SK-N-SH (cell line): ENCODE data around the gene ZNF620. TPM values are rescaled to one million over a fixed set of nuclear protein-coding genes. Genes with fewer than 3 reads are reported as not detected.

ENCODE experiments used
- CTCF ChIA-PET: fragments of 300-600, 350-600 bp; formaldehyde crosslinking; extraction: SDS; loops from one replicate; lab custom pipeline; 2021; lab: Yijun Ruan, JAX
- POLR2A ChIA-PET: fragments of 350-600 bp; sonication (Branson Sonifier 250); formaldehyde crosslinking; extraction: SDS; loops from one replicate; lab custom pipeline; 2020; ENCODE audit warnings: antibody characterized with exemption, inconsistent platforms; lab: Yijun Ruan, JAX
- DNase-seq: peaks from one replicate; pipeline ENCODE4 v3.0.0; 2012
- H2AFZ ChIP-seq: fragments of 200-600 bp; sonication (generic); 2 replicates; pipeline ENCODE4 v1.8.1; 2016; ENCODE audit warnings: antibody characterized with exemption, mild to moderate bottlenecking, low read depth
- H3F3A ChIP-seq: fragments of 200-600 bp; sonication (generic); replicated peaks from 2 replicates; pipeline ENCODE3; 2016; ENCODE audit warnings: antibody characterized with exemption, mild to moderate bottlenecking; ENCODE audit not compliant: insufficient read depth
- H3K27ac ChIP-seq, 2 experiments: fragments of 200-500 bp in 1 of 2; fragments of 200-600 bp in 1 of 2; sonication (Bioruptor generic) in 1 of 2; sonication (generic), shearing (Covaris generic) in 1 of 2; 2 replicates each; pipeline versions ENCODE4 v1.5.1 to v1.6.1; 2014 to 2016; ENCODE audit warnings: low read depth in 2 of 2, inconsistent platforms in 1 of 2, low read length in 1 of 2, mild to moderate bottlenecking in 1 of 2, mixed read lengths in 1 of 2
- H3K27me3 ChIP-seq: fragments of 200-600 bp; sonication (generic), shearing (Covaris generic); 2 replicates; pipeline ENCODE4 v1.6.1; 2016; ENCODE audit warnings: mixed run types; ENCODE audit not compliant: insufficient read depth
- H3K36me3 ChIP-seq, 2 experiments: fragments of 200-500 bp in 1 of 2; fragments of 200-600 bp in 1 of 2; sonication (Bioruptor generic) in 1 of 2; sonication (generic) in 1 of 2; replicated peaks in 1 of 2; 2 replicates each; pipeline versions ENCODE3 to v1.5.1; 2014 to 2016; ENCODE audit warnings: low read length in 1 of 2, mild to moderate bottlenecking in 1 of 2; ENCODE audit not compliant: insufficient read depth in 2 of 2, control insufficient read depth in 1 of 2
- H3K4me1 ChIP-seq, 2 experiments: fragments of 200-500 bp in 1 of 2; fragments of 200-600 bp in 1 of 2; sonication (Bioruptor generic) in 1 of 2; sonication (generic), shearing (Covaris generic) in 1 of 2; 2 replicates each; pipeline versions ENCODE4 v1.5.1 to v1.6.1; 2014 to 2016; ENCODE audit warnings: low read depth in 1 of 2, low read length in 1 of 2, mixed run types in 1 of 2; ENCODE audit not compliant: insufficient read depth in 2 of 2, control insufficient read depth in 1 of 2
- H3K4me2 ChIP-seq: fragments of 200-600 bp; sonication (generic), shearing (Covaris generic); 2 replicates; pipeline ENCODE4 v1.6.1; 2017; ENCODE audit warnings: mixed run types
- H3K4me3 ChIP-seq, 2 experiments: fragments of 200-500 bp in 1 of 2; fragments of 200-600 bp in 1 of 2; sonication (Bioruptor generic) in 1 of 2; sonication (generic), shearing (Covaris generic) in 1 of 2; 2 replicates each; pipeline versions ENCODE4 v1.5.1 to v1.8.1; 2014 to 2016; ENCODE audit warnings: low read depth in 2 of 2, inconsistent platforms in 1 of 2, low read length in 1 of 2, mild to moderate bottlenecking in 1 of 2, mixed read lengths in 1 of 2, moderate library complexity in 1 of 2
- H3K79me2 ChIP-seq: fragments of 200-600 bp; sonication (generic); 2 replicates; pipeline ENCODE4 v1.8.1; 2017; ENCODE audit warnings: mild to moderate bottlenecking; ENCODE audit not compliant: insufficient read depth
- H3K9ac ChIP-seq: fragments of 200-600 bp; sonication (generic); 2 replicates; pipeline ENCODE4 v1.6.1; 2017; ENCODE audit warnings: mixed run types
- H3K9me2 ChIP-seq: fragments of 200-600 bp; sonication (generic); 2 replicates; pipeline ENCODE4 v1.6.1; 2017; ENCODE audit warnings: mixed run types
- H3K9me3 ChIP-seq: fragments of 200-600 bp; sonication (generic); 2 replicates; pipeline ENCODE4 v1.6.1; 2017; ENCODE audit warnings: mixed run types, mild to moderate bottlenecking, moderate library complexity
- H4K20me1 ChIP-seq: fragments of 200-600 bp; sonication (generic); 2 replicates; pipeline ENCODE4 v1.6.1; 2017; ENCODE audit warnings: mild to moderate bottlenecking, mixed run types; ENCODE audit not compliant: insufficient read depth
- ELF1 ChIP-seq: IDR thresholded peaks from 2 replicates; pipeline ENCODE4 v1.4.0; 2012
- EP300 ChIP-seq, 2 experiments: IDR thresholded peaks; 2 replicates each; pipeline versions ENCODE4 v1.4.0 to v1.6.1; 2012; ENCODE audit warnings: borderline replicate concordance in 1 of 2, low read depth in 1 of 2, low read length in 1 of 2
- GABPA ChIP-seq: IDR thresholded peaks from 2 replicates; pipeline ENCODE4 v1.4.0; 2012; ENCODE audit warnings: low read depth, mild to moderate bottlenecking
- GATA2 ChIP-seq: sonication (generic); formaldehyde crosslinking; IDR thresholded peaks from 2 replicates; pipeline ENCODE4 v1.5.0; 2020; ENCODE audit warnings: mild to moderate bottlenecking, missing genetic modification reagents
- JUND ChIP-seq: IDR thresholded peaks from 2 replicates; pipeline ENCODE4 v1.4.0; 2012
- MXI1 ChIP-seq: IDR thresholded peaks from 2 replicates; pipeline ENCODE4 v1.6.1; 2012; ENCODE audit warnings: mild to moderate bottlenecking, low read depth, low read length, improper control_type of control experiment
- NFIC ChIP-seq: IDR thresholded peaks from 2 replicates; pipeline ENCODE4 v1.4.0; 2012; ENCODE audit warnings: borderline replicate concordance
- POLR2AphosphoS5 ChIP-seq: IDR thresholded peaks from 2 replicates; pipeline ENCODE4 v1.6.1; 2012; ENCODE audit warnings: low read depth, low read length
- RCOR1 ChIP-seq: fragments of 150-350 bp; IDR thresholded peaks from 2 replicates; pipeline ENCODE4 v1.6.1; 2017; ENCODE audit warnings: antibody characterized with exemption, low read length
- RFX5 ChIP-seq: IDR thresholded peaks from 2 replicates; pipeline ENCODE4 v1.6.1; 2012; ENCODE audit warnings: mild to moderate bottlenecking, improper control_type of control experiment, low read length
- SIN3A ChIP-seq: IDR thresholded peaks from 2 replicates; pipeline ENCODE4 v1.6.1; 2012; ENCODE audit warnings: low read depth, mild to moderate bottlenecking, low read length, moderate library complexity, borderline replicate concordance
- SMC3 ChIP-seq: IDR thresholded peaks from 2 replicates; pipeline ENCODE4 v1.6.1; 2012; ENCODE audit warnings: low read depth, low read length, improper control_type of control experiment
- TAF1 ChIP-seq: IDR thresholded peaks from 2 replicates; pipeline ENCODE4 v1.6.1; 2012; ENCODE audit warnings: low read depth, mild to moderate bottlenecking, low read length, moderate library complexity, borderline replicate concordance
- TCF12 ChIP-seq: IDR thresholded peaks from 2 replicates; pipeline ENCODE4 v1.4.0; 2012
- USF1 ChIP-seq: IDR thresholded peaks from 2 replicates; pipeline ENCODE4 v1.4.0; 2012; ENCODE audit warnings: low read depth, borderline replicate concordance
- WGBS: methylation state at CpG from one replicate; pipeline ENCODE4 v1.1.6; 2017; ENCODE audit warnings: low lambda C conversion rate; 5-methylcytosine and 5-hydroxymethylcytosine counted together
- polyA plus RNA-seq, 3 experiments: library from polyadenylated mRNA; depleted of rRNA; stranded (reverse); fragments of >200 nt; gene quantifications; 2 replicates each; pipeline ENCODE4 v1.2.3, GENCODE V29; 2012
- TF ChIP-seq, protein P1 (sequence below): IDR thresholded peaks from 2 replicates; pipeline ENCODE4 v1.4.0; 2012; ENCODE audit warnings: low read depth
- TF ChIP-seq, protein P2 (sequence below): fragments of 200-600 bp; sonication (generic); IDR thresholded peaks from 2 replicates; pipeline ENCODE4 v1.6.1; 2017; ENCODE audit warnings: antibody characterized with exemption, mild to moderate bottlenecking, moderate library complexity

Gene ZNF620
- polyA plus RNA-seq, 1 of the 3 experiments (the other 2 are of a cell fraction): 2.0 TPM

DNA sequence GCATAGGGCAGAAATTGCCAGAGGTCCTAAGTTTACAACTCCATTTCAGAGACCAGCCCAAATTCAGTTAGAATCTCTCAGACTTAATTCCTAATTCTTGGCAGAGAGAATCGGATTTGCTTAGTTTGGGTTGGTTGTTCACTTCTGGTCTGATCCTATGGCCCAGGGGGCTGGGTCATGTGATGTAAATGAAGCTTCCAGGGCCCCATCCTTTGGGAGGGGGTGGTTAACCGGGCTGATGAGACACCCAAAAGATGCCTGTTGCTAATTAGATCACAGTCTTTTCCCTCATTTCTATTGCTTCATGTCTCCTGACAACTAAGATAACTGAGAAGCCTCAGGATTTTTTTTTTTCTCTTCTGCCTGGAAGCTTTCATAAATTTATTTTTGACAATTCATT lies 11.1 kb upstream of the ZNF620 start:
- no peak overlapping the region for H2AFZ ChIP-seq
- CTCF ChIA-PET: interaction anchor here (0.6 to 2.9 kb wide), 4 partner anchors 10 to 1420 kb away, joined by 3 to 14 read pairs (median 6); partner anchors contain the start of gene ZNF620
- TF ChIP-seq, protein P1, sequence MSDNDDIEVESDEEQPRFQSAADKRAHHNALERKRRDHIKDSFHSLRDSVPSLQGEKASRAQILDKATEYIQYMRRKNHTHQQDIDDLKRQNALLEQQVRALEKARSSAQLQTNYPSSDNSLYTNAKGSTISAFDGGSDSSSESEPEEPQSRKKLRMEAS: no peak
- TF ChIP-seq USF1 (no peak), ELF1 (no peak), SMC3 (no peak), SIN3A (no peak), GABPA (no peak)

GRCh38 chr3:40497288-40497687 lies 8.6 kb upstream of the ZNF620 start:
- TF ChIP-seq GATA2 (CRISPR knock-in tag) (no peak), EP300 (IDR thresholded peaks at IDR 0.05; ENCODE audit: borderline replicate concordance in 1 of 2, low read depth in 1 of 2, low read length in 1 of 2) (no peak), JUND (no peak), POLR2AphosphoS5 (no peak), GABPA (no peak), TAF1 (no peak), MXI1 (no peak), TCF12 (no peak), USF1 (no peak), NFIC (no peak), RCOR1 (no peak), RFX5 (no peak)
- TF ChIP-seq, protein P2, sequence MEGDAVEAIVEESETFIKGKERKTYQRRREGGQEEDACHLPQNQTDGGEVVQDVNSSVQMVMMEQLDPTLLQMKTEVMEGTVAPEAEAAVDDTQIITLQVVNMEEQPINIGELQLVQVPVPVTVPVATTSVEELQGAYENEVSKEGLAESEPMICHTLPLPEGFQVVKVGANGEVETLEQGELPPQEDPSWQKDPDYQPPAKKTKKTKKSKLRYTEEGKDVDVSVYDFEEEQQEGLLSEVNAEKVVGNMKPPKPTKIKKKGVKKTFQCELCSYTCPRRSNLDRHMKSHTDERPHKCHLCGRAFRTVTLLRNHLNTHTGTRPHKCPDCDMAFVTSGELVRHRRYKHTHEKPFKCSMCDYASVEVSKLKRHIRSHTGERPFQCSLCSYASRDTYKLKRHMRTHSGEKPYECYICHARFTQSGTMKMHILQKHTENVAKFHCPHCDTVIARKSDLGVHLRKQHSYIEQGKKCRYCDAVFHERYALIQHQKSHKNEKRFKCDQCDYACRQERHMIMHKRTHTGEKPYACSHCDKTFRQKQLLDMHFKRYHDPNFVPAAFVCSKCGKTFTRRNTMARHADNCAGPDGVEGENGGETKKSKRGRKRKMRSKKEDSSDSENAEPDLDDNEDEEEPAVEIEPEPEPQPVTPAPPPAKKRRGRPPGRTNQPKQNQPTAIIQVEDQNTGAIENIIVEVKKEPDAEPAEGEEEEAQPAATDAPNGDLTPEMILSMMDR: no peak
- H3K4me3 ChIP-seq: no peak overlapping the region
- H3K4me1 ChIP-seq: no peaks in the 10 kb centered on the region; a peak in 1 of 4 replicates
- no peak overlapping the region for H3K9ac ChIP-seq
- no peak for DNase-seq
- no peak overlapping the region for H3K27ac ChIP-seq
- CTCF ChIA-PET: no interaction called here
- H2AFZ ChIP-seq: no peak overlapping the region
- no peaks in the 10 kb centered on the region for H4K20me1 ChIP-seq
- H3F3A ChIP-seq: no peaks in the 10 kb centered on the region
- no peaks in the 10 kb centered on the region for H3K9me2 ChIP-seq
- no peaks in the 10 kb centered on the region for H3K79me2 ChIP-seq
- no peak overlapping the region for H3K4me2 ChIP-seq
- WGBS: 93% methylated on average over 2 of the region's 2 CpGs
- no peaks in the 10 kb centered on the region for H3K27me3 ChIP-seq
- no peaks in the 10 kb centered on the region for H3K9me3 ChIP-seq
- POLR2A ChIA-PET: no interaction called here
- no peaks in the 10 kb centered on the region for H3K36me3 ChIP-seq

More for the DNA sequence above, 11.1 kb upstream of the ZNF620 start:
- no peaks in the 10 kb centered on the region for H4K20me1 ChIP-seq
- H3K27ac ChIP-seq: no peak overlapping the region
- no peaks in the 10 kb centered on the region for H3K9me3 ChIP-seq
- no peak overlapping the region for H3K4me3 ChIP-seq
- H3K4me1 ChIP-seq: no peaks in the 10 kb centered on the region; a peak in 1 of 4 replicates
- no peaks in the 10 kb centered on the region for H3K79me2 ChIP-seq
- no peak overlapping the region for H3K4me2 ChIP-seq
- no peaks in the 10 kb centered on the region for H3F3A ChIP-seq
- no peak overlapping the region for H3K9ac ChIP-seq
- WGBS: 45% methylated on average over 2 of the region's 2 CpGs
- no peaks in the 10 kb centered on the region for H3K27me3 ChIP-seq
- no peak for DNase-seq
- no peaks in the 10 kb centered on the region for H3K9me2 ChIP-seq
- peaks cover 0 to under 1% of the 10 kb centered on the region in 2 experiments for H3K36me3 ChIP-seq
- POLR2A ChIA-PET: interaction anchor here (1.1 to 1.2 kb wide), 2 partner anchors 11 to 37 kb away, joined by 3 read pairs; partner anchors contain the start of genes RPL14 and ZNF620
